Kidney (tissue), 14 donors: ENCODE data around the gene SH3BP4. TPM values are rescaled to one million over a fixed set of nuclear protein-coding genes. Genes with fewer than 3 reads are reported as not detected.

ENCODE experiments used
- DNase-seq, 5 donors: peaks; one replicate each; pipeline ENCODE4 v3.0.0-alpha.2; 2013 to 2020
- FAIRE-seq: peaks from 2 replicates; lab custom pipeline; 2012; peaks lifted over from hg19 to GRCh38; lab: Jason Lieb, UNC
- H3K27ac ChIP-seq, 2 donors: one replicate each; pipeline ENCODE4 v1.7.0; 2013; ENCODE audit warnings: low read depth in 2 of 2, low read length in 2 of 2, inconsistent platforms in 1 of 2
- H3K27me3 ChIP-seq: one replicate; pipeline ENCODE4 v1.7.1; 2013; ENCODE audit warnings: low read length, inconsistent platforms; ENCODE audit not compliant: control insufficient read depth, insufficient read depth
- H3K36me3 ChIP-seq, 3 donors: one replicate each; pipeline versions ENCODE4 v1.7.0 to v1.7.1; 2013; ENCODE audit warnings: low read length in 3 of 3, control low read depth in 1 of 3, inconsistent platforms in 1 of 3; ENCODE audit not compliant: insufficient read depth in 3 of 3, control insufficient read depth in 2 of 3
- H3K4me1 ChIP-seq, 3 donors: one replicate each; pipeline versions ENCODE4 v1.7.0 to v1.7.1; 2013; ENCODE audit warnings: low read length in 3 of 3, inconsistent platforms in 1 of 3, low read depth in 1 of 3; ENCODE audit not compliant: control insufficient read depth in 2 of 3, insufficient read depth in 2 of 3
- H3K4me3 ChIP-seq, 3 donors: one replicate each; pipeline versions ENCODE4 v1.7.0 to v1.8.1; 2013; ENCODE audit warnings: low read length in 3 of 3, control low read depth in 1 of 3, inconsistent platforms in 1 of 3
- H3K9ac ChIP-seq, 3 donors: one replicate each; pipeline versions ENCODE4 v1.7.0 to v1.7.1; 2013; ENCODE audit warnings: low read length in 3 of 3, control low read depth in 1 of 3, inconsistent platforms in 1 of 3
- H3K9me3 ChIP-seq, 3 donors: one replicate each; pipeline versions ENCODE4 v1.7.0 to v1.7.1; 2013; ENCODE audit warnings: low read length in 3 of 3, control low read depth in 1 of 3, inconsistent platforms in 1 of 3; ENCODE audit not compliant: control insufficient read depth in 2 of 3, insufficient read depth in 1 of 3
- intact Hi-C: fragments of 100-400 bp; cut with DNase I; formaldehyde crosslinking; loops from one replicate; pipeline ENCODE4 v1.11.1; 2022
- polyA plus RNA-seq: library from polyadenylated mRNA; stranded (reverse); fragments of 350-450 nt; fragmentation: Illumina TruSeq; extraction: RNeasy Lipid Tissue Mini Kit (QIAGEN cat#74804); gene quantifications from one replicate; pipeline ENCODE4 v1.2.3, GENCODE V29; 2014; ENCODE audit warnings: low read depth, low replicate concordance; ENCODE audit not compliant: insufficient read depth
- total RNA-seq: library from RNA; stranded (reverse); fragmentation: NEBNext Ultra II Directional; extraction: Animal tissue kit (Norgen Biotek cat#: 25700); gene quantifications from one replicate; pipeline ENCODE4 v1.2.1, GENCODE V29; 2021
- TF ChIP-seq, protein P1 (sequence below): IDR thresholded peaks from 3 replicates; pipeline ENCODE4 v1.5.1; 2012; ENCODE audit warnings: mild to moderate bottlenecking, moderate library complexity, borderline replicate concordance; ENCODE audit not compliant: insufficient read depth; ENCODE audit errors: extremely low read depth
- donor health status: control.
- donor health status: control.
- donor health status: control.
- donor health status: control.
- donor health status: control.
- donor health status: DM: yes; HTN: yes; CAD: no.
- donor health status: Normal renal cell carcinoma (clear cell type).

SH3BP4 gene
- total and polyA plus RNA-seq, 2 donors from 2014 or later, result 20.0 to 52.9 TPM

DNA sequence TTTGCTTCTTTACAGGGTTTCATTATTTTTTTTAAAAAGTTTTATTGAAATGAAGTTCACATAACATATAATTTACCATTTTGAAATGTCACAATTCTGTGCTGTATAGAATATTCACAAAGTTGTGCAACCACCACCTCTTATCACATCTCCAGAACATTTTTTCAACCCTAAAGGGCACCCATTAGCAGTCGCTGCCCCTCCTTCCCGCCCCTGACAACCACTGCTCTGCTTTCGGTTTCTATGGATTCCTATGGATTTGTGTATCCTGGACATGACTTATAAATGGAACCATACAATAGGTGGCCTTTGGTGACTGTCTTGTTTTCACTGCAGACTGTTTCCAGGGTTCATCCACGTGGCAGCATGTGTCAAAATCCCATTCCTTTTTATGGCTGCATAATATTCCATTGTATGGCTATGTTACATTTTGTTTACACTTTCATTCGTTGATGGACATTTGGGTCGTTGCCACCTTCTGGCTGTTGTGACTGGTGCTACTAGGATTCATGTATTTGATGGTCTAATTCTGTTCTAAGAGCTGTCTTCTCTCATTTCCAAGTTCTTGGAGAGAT is 52.6 kb downstream of the SH3BP4 start:
- H3K27me3 ChIP-seq, result no peaks in the 10 kb centered on the region
- H3K9ac ChIP-seq, result no peak overlapping the region
- no peak overlapping the region for H3K4me3 ChIP-seq
- no peaks in the 10 kb centered on the region for H3K36me3 ChIP-seq
- DNase-seq (no peak), FAIRE-seq (no peak)
- no peaks in the 10 kb centered on the region for H3K9me3 ChIP-seq
- no peak overlapping the region for H3K27ac ChIP-seq
- intact Hi-C loops, result no loop called here
- H3K4me1 ChIP-seq, result peaks cover 0 to 30% (median 13%) of the 10 kb centered on the region in 3 donors
- TF ChIP-seq, protein P1, sequence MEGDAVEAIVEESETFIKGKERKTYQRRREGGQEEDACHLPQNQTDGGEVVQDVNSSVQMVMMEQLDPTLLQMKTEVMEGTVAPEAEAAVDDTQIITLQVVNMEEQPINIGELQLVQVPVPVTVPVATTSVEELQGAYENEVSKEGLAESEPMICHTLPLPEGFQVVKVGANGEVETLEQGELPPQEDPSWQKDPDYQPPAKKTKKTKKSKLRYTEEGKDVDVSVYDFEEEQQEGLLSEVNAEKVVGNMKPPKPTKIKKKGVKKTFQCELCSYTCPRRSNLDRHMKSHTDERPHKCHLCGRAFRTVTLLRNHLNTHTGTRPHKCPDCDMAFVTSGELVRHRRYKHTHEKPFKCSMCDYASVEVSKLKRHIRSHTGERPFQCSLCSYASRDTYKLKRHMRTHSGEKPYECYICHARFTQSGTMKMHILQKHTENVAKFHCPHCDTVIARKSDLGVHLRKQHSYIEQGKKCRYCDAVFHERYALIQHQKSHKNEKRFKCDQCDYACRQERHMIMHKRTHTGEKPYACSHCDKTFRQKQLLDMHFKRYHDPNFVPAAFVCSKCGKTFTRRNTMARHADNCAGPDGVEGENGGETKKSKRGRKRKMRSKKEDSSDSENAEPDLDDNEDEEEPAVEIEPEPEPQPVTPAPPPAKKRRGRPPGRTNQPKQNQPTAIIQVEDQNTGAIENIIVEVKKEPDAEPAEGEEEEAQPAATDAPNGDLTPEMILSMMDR, result no peak

DNA sequence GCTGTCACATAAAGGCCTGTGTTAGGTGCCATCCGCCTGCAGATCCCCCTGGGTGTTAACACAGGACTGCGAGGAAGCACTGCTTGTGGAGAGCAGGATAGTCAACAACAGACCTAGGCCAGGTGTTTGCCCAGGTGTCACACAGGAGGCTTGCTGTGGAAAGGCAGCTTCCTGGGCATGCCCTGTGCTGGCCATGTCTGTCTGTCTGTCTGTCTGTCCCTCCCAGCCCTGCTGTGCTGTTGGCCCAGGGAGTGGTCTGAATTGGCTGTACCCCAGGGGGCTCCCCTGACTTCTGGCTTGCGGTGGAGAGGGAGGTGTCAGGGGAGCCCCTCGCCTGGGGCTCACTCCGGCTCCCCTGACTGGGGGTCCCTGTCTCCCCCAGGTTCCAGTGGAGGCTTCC is 53.2 kb downstream of the SH3BP4 start:
- Histone ChIP-seq H3K27me3 (no peaks in the 10 kb centered on the region), H3K9ac (no peak overlapping the region), H3K27ac (peak overlapping the region in 1 of 2 donors; percentile 11), H3K9me3 (no peaks in the 10 kb centered on the region), H3K4me1 (peaks cover 0 to 30% (median 13%) of the 10 kb centered on the region in 3 donors), H3K4me3 (no peak overlapping the region), H3K36me3 (no peaks in the 10 kb centered on the region)
- DNase-seq (peak in 1 of 5 donors; percentile 43), FAIRE-seq (no peak)
- intact Hi-C loops, result no loop called here
- TF ChIP-seq, protein P1, result no peak

DNA sequence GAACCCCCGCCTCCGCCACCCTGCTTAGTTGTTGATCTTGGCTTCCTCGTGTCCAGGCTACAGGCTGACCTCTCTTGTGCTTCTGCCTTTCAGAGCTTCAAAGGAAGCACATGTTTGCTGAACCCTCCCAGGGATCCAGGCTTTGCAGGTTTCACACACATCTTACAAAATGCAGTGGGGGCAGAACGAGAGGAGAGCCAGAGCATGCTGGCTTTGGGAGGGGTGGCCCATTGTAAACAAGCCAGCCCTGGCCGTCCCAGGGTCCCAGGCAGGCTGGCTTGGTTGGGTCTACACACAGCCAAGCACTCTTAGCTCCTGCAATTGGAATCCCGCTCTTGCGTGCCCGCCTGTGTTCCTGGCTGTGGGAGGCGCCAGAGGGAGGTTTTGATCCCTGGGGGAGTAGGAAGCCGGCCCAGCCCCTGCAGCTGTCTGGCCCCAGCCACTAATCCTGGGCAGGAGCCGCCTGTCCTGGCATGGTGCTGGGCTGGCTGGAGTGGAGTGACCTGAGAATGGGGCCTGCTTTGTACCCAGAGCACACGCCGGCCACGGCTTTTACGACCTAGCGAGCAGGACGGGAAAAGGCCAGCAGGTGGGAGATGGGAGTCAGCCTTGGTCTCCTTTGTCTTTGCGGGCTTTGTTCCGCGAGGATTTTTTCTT is 53.9 kb downstream of the SH3BP4 start:
- peak; percentile 72 to 89 (median 88) for DNase-seq
- H3K27me3 ChIP-seq, result no peaks in the 10 kb centered on the region
- no peaks in the 10 kb centered on the region for H3K36me3 ChIP-seq
- TF ChIP-seq, protein P1, result no peak
- H3K4me1 ChIP-seq, result peaks cover 0 to 26% (median 13%) of the 10 kb centered on the region in 3 donors
- H3K27ac ChIP-seq, result peak overlapping the region in 1 of 2 donors; percentile 16
- FAIRE-seq, result no peak
- intact Hi-C loops, result no loop called here
- H3K4me3 ChIP-seq, result no peak overlapping the region
- no peaks in the 10 kb centered on the region for H3K9me3 ChIP-seq
- H3K9ac ChIP-seq, result peak overlapping the region in 1 of 3 donors; percentile 17
